OCI-LY3 (cell line): ENCODE measurements around the gene ZNF611.
"Not testable (repeated sequence)": the region's sequence is repeated elsewhere in the genome, so short reads cannot be mapped to it uniquely, and the experiment has no call there.

Experiments
- EZH2phosphoT487 ChIP-seq: fragments of 200-600 bp; shearing (Covaris generic); IDR thresholded peaks from 2 replicates; pipeline ENCODE4 v1.6.1; 2018; ENCODE audit warnings: antibody characterized with exemption, mixed run types, low read depth
- TF ChIP-seq, protein P1 (sequence below): fragments of 200-600, 300-600 bp; sonication (generic); IDR thresholded peaks from 2 replicates; pipeline ENCODE4 v1.5.1; 2014; ENCODE audit warnings: antibody characterized with exemption, low read length, low read depth

DNA sequence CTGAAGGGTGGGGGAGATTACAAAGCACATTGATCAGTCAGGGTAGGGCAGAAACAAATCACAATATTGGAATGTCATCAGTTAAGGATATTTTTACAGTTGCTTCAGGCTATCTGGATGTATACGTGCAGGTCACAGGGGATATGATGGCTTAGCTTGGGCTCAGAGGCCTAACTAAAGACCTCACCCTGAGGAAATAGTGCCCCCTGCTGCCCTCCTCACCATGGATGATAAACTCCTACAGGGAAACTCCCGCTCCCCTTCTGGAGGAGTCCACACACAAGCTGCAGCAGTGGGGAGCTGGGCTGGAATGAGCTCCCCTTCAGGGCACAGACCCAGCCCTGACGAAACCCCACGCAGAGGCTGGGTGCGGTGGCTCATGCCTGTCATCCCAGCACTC, 35.3 kb downstream of the ZNF611 start:
- TF ChIP-seq, protein P1, sequence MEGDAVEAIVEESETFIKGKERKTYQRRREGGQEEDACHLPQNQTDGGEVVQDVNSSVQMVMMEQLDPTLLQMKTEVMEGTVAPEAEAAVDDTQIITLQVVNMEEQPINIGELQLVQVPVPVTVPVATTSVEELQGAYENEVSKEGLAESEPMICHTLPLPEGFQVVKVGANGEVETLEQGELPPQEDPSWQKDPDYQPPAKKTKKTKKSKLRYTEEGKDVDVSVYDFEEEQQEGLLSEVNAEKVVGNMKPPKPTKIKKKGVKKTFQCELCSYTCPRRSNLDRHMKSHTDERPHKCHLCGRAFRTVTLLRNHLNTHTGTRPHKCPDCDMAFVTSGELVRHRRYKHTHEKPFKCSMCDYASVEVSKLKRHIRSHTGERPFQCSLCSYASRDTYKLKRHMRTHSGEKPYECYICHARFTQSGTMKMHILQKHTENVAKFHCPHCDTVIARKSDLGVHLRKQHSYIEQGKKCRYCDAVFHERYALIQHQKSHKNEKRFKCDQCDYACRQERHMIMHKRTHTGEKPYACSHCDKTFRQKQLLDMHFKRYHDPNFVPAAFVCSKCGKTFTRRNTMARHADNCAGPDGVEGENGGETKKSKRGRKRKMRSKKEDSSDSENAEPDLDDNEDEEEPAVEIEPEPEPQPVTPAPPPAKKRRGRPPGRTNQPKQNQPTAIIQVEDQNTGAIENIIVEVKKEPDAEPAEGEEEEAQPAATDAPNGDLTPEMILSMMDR: not testable (repeated sequence)
- not testable (repeated sequence) for TF ChIP-seq EZH2phosphoT487
